Transverse colon (tissue), 4 donors: Measurements from ENCODE around the gene CLDN17.

ENCODE experiments used
- EP300 ChIP-seq: sonication (generic); formaldehyde crosslinking; IDR thresholded peaks from one replicate; pipeline ENCODE4 v1.6.1; 2017; ENCODE audit warnings: antibody characterized with exemption, low read depth
- POLR2A ChIP-seq: fragments of 450-650 bp; IDR thresholded peaks from one replicate; pipeline ENCODE4 v1.6.1; 2016; ENCODE audit warnings: antibody characterized with exemption, mild to moderate bottlenecking, moderate library complexity
- POLR2AphosphoS5 ChIP-seq, 3 donors: sonication (generic); formaldehyde crosslinking; IDR thresholded peaks; one replicate each; pipeline ENCODE4 v1.6.1; 2016; ENCODE audit warnings: antibody characterized with exemption in 3 of 3
- TF ChIP-seq, protein P1 (sequence below), 5 experiments: fragments of 200-600 bp in 3 of 5; fragments of 450-650 bp in 2 of 5; sonication (generic) in 3 of 5; IDR thresholded peaks; 1 replicate in 2 of 5; 2 replicates in 3 of 5; pipeline ENCODE4 v1.5.1; 2016 to 2017; ENCODE audit warnings: antibody characterized with exemption in 5 of 5, inconsistent platforms in 3 of 5, mild to moderate bottlenecking in 2 of 5, moderate library complexity in 1 of 5

- no peak for TF ChIP-seq POLR2A
- TF ChIP-seq, protein P1, sequence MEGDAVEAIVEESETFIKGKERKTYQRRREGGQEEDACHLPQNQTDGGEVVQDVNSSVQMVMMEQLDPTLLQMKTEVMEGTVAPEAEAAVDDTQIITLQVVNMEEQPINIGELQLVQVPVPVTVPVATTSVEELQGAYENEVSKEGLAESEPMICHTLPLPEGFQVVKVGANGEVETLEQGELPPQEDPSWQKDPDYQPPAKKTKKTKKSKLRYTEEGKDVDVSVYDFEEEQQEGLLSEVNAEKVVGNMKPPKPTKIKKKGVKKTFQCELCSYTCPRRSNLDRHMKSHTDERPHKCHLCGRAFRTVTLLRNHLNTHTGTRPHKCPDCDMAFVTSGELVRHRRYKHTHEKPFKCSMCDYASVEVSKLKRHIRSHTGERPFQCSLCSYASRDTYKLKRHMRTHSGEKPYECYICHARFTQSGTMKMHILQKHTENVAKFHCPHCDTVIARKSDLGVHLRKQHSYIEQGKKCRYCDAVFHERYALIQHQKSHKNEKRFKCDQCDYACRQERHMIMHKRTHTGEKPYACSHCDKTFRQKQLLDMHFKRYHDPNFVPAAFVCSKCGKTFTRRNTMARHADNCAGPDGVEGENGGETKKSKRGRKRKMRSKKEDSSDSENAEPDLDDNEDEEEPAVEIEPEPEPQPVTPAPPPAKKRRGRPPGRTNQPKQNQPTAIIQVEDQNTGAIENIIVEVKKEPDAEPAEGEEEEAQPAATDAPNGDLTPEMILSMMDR (IDR thresholded peaks at IDR 0.05), result no peak
- no peak for TF ChIP-seq EP300
- no peak for TF ChIP-seq POLR2AphosphoS5 (IDR thresholded peaks at IDR 0.05)
These were observed 1.5 kb upstream of the CLDN17 start for GRCh38 chr21:30168086-30168485.
